Measurements from ENCODE around the gene CEP350.

CEP350 gene

DNA sequence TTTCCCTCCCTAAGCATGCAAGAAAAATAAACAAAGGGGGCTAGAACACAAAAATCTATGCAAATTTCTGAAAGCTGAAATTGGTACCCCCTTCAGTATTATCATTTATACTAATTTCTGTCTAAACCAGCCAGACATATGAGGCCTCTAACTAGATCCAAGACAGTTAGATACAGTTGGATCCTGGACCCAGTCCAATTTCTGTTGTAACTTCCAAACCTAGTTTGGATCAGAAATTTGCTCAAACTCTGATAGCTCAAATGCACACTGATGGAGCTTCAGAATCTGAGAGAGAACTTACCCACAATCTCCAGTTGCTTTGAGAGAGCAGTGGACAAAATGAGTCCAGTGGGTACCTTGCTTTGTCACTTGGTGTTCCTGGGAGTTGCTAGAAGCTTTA is 11.9 kb downstream of the CEP350 start:
- TF ChIP-seq, protein P1, sequence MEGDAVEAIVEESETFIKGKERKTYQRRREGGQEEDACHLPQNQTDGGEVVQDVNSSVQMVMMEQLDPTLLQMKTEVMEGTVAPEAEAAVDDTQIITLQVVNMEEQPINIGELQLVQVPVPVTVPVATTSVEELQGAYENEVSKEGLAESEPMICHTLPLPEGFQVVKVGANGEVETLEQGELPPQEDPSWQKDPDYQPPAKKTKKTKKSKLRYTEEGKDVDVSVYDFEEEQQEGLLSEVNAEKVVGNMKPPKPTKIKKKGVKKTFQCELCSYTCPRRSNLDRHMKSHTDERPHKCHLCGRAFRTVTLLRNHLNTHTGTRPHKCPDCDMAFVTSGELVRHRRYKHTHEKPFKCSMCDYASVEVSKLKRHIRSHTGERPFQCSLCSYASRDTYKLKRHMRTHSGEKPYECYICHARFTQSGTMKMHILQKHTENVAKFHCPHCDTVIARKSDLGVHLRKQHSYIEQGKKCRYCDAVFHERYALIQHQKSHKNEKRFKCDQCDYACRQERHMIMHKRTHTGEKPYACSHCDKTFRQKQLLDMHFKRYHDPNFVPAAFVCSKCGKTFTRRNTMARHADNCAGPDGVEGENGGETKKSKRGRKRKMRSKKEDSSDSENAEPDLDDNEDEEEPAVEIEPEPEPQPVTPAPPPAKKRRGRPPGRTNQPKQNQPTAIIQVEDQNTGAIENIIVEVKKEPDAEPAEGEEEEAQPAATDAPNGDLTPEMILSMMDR (IDR thresholded peaks at IDR 0.05): no peak
- no peak for DNase-seq (ENCODE audit: low spot score)
- no peak overlapping the region for H3K27ac ChIP-seq
- no peak overlapping the region for H3K4me3 ChIP-seq

- TF ChIP-seq, protein P1 (IDR thresholded peaks at IDR 0.05): no peak
Measured at GRCh38 chr1:179968284-179968993, 13.8 kb downstream of the CEP350 start.

DNA sequence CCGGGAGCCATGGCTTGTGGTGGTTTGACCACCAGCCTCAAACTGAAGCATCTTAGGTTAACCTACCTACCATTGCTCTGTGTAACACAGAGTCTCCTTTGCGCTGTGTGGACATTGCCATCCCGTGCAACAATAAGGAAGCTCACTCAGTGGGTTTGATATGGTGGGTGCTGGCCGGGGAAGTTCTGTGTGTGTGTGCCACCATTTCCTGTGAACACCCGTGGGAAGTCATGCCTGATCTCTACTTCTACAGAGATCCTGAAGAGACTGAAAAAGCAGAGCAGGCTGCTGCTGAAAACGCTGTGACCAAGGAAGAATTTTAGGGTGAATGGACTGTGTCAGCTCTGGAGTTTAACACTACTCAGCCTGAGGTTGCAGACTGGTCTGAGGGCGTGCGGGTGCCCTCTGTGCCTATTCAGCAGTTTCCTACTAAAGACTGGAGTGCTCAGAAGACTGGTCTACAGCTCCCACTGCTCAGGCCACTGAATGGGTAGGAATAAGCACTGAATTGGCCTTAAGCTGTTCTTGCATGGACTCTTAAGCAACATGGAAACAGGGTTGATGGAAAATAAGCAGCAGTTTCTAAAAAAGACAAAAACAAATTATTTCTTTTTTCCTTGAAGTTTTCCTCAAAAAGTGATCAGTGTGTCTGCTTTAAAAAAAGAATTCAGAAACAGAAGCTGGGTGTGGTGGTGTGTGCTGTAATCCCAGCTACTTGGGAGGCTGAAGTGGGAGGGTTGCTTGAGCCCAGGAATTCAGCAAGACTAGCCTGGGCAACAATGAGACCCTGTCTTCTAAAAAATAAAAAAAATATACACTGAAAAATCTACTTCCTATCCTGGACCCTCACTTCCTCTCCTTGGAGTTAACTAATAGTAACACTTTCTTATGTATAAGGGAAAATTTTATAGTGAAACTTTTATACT is 14.6 kb downstream of the CEP350 start:
- DNase-seq (ENCODE audit: low spot score): no peak
- Histone ChIP-seq H3K4me3 (peak overlapping the region; percentile 37), H3K27ac (peak overlapping the region; percentile 72 to 85)
- TF ChIP-seq, protein P1 (IDR thresholded peaks at IDR 0.05): no peak

More at GRCh38 chr1:179968284-179968993, 13.8 kb downstream of the CEP350 start:
- no peak for DNase-seq (ENCODE audit: low spot score)
- Histone ChIP-seq H3K4me3 (no peak overlapping the region), H3K27ac (peak overlapping the region; percentile 72 to 85)

DNA sequence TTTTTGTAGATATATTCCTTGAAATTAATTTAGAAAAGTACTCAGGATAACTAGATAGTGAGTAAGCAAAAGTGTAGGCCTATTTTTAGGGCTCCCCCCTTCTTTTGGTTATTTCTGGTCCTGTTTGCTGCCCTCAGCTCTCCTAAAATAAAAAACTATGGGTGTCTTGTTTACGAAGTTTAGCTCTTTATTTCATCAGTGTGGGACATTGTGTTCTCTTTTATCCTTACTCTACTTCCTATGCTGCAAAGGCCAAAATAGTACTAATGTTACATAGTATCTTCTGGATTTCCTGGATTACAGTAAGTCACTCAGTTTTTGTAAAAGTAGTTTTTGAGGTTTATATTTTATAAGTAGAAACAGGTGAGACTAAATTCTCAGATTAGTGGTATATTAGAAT is 15.4 kb downstream of the CEP350 start:
- H3K27ac ChIP-seq: peak overlapping the region; percentile 72 to 85

DNA sequence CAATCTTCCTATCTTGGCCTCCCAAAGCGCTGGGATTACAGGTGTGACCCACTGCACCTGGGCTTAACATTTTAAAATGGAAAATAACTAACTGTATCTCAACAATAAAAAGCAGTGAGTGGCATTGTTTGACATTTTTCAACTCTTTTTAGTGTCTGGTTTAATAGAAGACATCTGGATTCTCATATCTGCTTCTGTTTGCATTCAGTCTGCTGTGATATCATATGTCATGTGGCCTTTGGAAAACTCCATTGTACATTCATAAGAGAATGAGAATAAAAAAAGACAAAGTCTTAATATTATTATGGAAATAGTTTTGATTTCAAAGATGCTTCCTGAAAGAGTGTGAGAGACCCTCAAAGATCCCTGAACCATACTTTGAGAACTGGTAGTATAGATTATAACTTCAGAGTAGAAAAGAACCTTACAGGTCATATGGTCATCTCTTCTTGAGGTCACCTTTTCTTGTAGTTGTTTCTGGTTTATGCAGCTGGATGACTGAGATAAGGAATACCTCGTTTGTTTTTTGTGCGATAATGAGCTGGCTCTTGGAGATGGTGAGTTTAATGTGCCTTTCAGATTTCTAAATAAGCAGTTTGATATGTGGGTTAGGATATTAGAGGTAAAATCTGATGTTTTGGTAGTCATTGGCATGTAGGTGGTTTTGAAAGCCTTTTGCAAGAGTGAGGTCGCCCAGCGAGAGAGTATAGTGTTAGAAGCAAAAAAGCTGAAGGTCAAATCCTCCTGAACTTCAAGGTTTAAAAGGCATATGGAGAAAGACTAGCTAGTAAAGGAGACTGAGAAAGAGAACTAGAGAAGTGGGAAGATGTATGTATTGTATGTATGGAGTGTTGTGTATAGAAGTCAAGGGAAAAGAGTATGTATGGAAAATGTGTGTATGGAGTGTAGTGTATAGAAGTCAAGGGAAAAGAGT is 17.2 kb downstream of the CEP350 start:
- DNase-seq (ENCODE audit: low spot score): no peak
- Histone ChIP-seq H3K27ac (peak overlapping the region; percentile 23 to 85), H3K4me3 (no peak overlapping the region)
- TF ChIP-seq, protein P1 (IDR thresholded peaks at IDR 0.05): no peak

More for the DNA sequence above, 15.4 kb downstream of the CEP350 start:
- no peak for DNase-seq (ENCODE audit: low spot score)
- H3K4me3 ChIP-seq: peak overlapping the region; percentile 37
- TF ChIP-seq, protein P1 (IDR thresholded peaks at IDR 0.05): no peak

Data from coronary artery (tissue), 2 donors.